G401.6 (cell line): ENCODE results near the gene MED12L.
"Not testable (repeated sequence)": the region's sequence is repeated elsewhere in the genome, so short reads cannot be mapped to it uniquely, and the experiment has no call there.

Experiments used
- FAIRE-seq: peaks from 2 replicates; lab custom pipeline; 2012; peaks lifted over from hg19 to GRCh38; lab: Jason Lieb, UNC

Gene MED12L

GRCh38 chr3:151085227-151085888 is at the start of gene MED12L:
MED12L (plus strand) TSS chr3:151085664; CDS start chr3:151086927, 1,263 bp downstream.
- no peak for FAIRE-seq

GRCh38 chr3:151037746-151038477 is 47.6 kb upstream of the MED12L start:
- no peak for FAIRE-seq

- FAIRE-seq = no peak
These were observed 40.8 kb upstream of the MED12L start for GRCh38 chr3:151044706-151045105.

GRCh38 chr3:151047636-151048035 is 37.8 kb upstream of the MED12L start:
- no peak for FAIRE-seq

- no peak for FAIRE-seq
These were observed 33.9 kb upstream of the MED12L start for GRCh38 chr3:151051533-151051932.

- FAIRE-seq = no peak
These were observed 33.1 kb upstream of the MED12L start for GRCh38 chr3:151052346-151052745.

- FAIRE-seq = no peak
These were observed 32.7 kb upstream of the MED12L start for GRCh38 chr3:151052756-151053155.

- no peak for FAIRE-seq
These were observed 26.7 kb upstream of the MED12L start for GRCh38 chr3:151058740-151059139.

- FAIRE-seq = no peak
These were observed 22.9 kb upstream of the MED12L start for GRCh38 chr3:151062611-151063010.

GRCh38 chr3:151067158-151067557 is 18.3 kb upstream of the MED12L start:
- FAIRE-seq = no peak

GRCh38 chr3:151072842-151073241 is 12.6 kb upstream of the MED12L start:
- not testable (repeated sequence) for FAIRE-seq

- no peak for FAIRE-seq
These were observed 11.2 kb upstream of the MED12L start for GRCh38 chr3:151074256-151074655.

GRCh38 chr3:151075869-151076562 is 9.4 kb upstream of the MED12L start:
- no peak for FAIRE-seq

GRCh38 chr3:151076626-151077025 is 8.8 kb upstream of the MED12L start:
- no peak for FAIRE-seq

GRCh38 chr3:151081082-151081481 is 4.4 kb upstream of the MED12L start:
- not testable (repeated sequence) for FAIRE-seq

GRCh38 chr3:151082880-151083838 is 2.3 kb upstream of the MED12L start:
- FAIRE-seq = no peak

GRCh38 chr3:151084893-151085226 is 604 bp upstream of the MED12L start:
- no peak for FAIRE-seq

- FAIRE-seq = no peak
These were observed 522 bp downstream of the MED12L start for GRCh38 chr3:151085889-151086483.

GRCh38 chr3:151086484-151087456 is 1.3 kb downstream of the MED12L start:
- FAIRE-seq = no peak

GRCh38 chr3:151087648-151088047 is 2.2 kb downstream of the MED12L start:
- no peak for FAIRE-seq
